ENCODE results near the gene TMEM178B.
"Not testable (repeated sequence)": the region's sequence is repeated elsewhere in the genome, so short reads cannot be mapped to it uniquely, and the experiment has no call there.

TMEM178B gene

GRCh38 chr7:141157138-141157765 is 83.4 kb downstream of the TMEM178B start:
- no peaks in the 10 kb centered on the region for H3K4me1 ChIP-seq (ENCODE audit: control insufficient read depth, insufficient read depth, low read length)
- no peak overlapping the region for H3K27ac ChIP-seq (ENCODE audit: low read length)
- H3K9me3 ChIP-seq (ENCODE audit: control insufficient read depth, insufficient read depth, low read length), result no peaks in the 10 kb centered on the region
- DNase-seq (ENCODE audit: low read depth, low spot score), result no peak
- no CpG with 5 or more reads among the region's 16 CpGs for WGBS (ENCODE audit: insufficient coverage, insufficient read length)
- H3K27me3 ChIP-seq (ENCODE audit: control insufficient read depth, insufficient read depth, low read length), result no peaks in the 10 kb centered on the region
- H3K4me3 ChIP-seq (ENCODE audit: low read length), result no peak overlapping the region
- H3K36me3 ChIP-seq (ENCODE audit: control insufficient read depth, insufficient read depth, low read length), result no peaks in the 10 kb centered on the region

DNA sequence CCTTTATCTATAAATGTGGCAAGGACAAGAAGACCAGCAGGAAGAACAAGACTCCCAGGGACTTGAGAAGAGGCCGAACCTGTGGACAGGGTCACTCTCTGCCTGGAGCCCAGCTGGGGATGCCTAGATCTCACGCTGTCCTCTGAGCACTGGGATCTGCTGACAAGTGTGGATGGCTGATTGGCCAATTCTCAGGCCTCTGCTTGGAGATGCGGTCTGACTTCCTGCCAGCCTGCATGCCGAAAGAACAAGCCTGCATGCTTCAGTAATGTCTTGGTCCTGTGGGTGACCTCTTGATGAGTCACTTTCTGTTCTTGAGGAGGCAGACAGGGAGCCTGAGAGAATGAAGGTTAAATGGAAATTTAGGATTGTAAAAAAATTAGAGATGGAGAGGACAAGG is 84.7 kb downstream of the TMEM178B start:
- no peak overlapping the region for H3K4me3 ChIP-seq (ENCODE audit: low read length)
- H3K36me3 ChIP-seq (ENCODE audit: control insufficient read depth, insufficient read depth, low read length), result no peaks in the 10 kb centered on the region
- no peaks in the 10 kb centered on the region for H3K4me1 ChIP-seq (ENCODE audit: control insufficient read depth, insufficient read depth, low read length)
- H3K9me3 ChIP-seq (ENCODE audit: control insufficient read depth, insufficient read depth, low read length), result no peaks in the 10 kb centered on the region
- no peaks in the 10 kb centered on the region for H3K27me3 ChIP-seq (ENCODE audit: control insufficient read depth, insufficient read depth, low read length)
- no peak for DNase-seq (ENCODE audit: low read depth, low spot score)
- H3K27ac ChIP-seq (ENCODE audit: low read length), result no peak overlapping the region
- no CpG with 5 or more reads among the region's 4 CpGs for WGBS (ENCODE audit: insufficient coverage, insufficient read length)

GRCh38 chr7:141160246-141160860 is 86.5 kb downstream of the TMEM178B start:
- no peak overlapping the region for H3K27ac ChIP-seq (ENCODE audit: low read length)
- H3K27me3 ChIP-seq (ENCODE audit: control insufficient read depth, insufficient read depth, low read length), result no peaks in the 10 kb centered on the region
- H3K4me1 ChIP-seq (ENCODE audit: control insufficient read depth, insufficient read depth, low read length), result no peaks in the 10 kb centered on the region
- DNase-seq (ENCODE audit: low read depth, low spot score), result no peak
- no peak overlapping the region for H3K4me3 ChIP-seq (ENCODE audit: low read length)
- no peaks in the 10 kb centered on the region for H3K36me3 ChIP-seq (ENCODE audit: control insufficient read depth, insufficient read depth, low read length)
- no peaks in the 10 kb centered on the region for H3K9me3 ChIP-seq (ENCODE audit: control insufficient read depth, insufficient read depth, low read length)
- WGBS (ENCODE audit: insufficient coverage, insufficient read length), result no CpG with 5 or more reads among the region's 7 CpGs

GRCh38 chr7:141161550-141162535 is 88.0 kb downstream of the TMEM178B start:
- no CpG with 5 or more reads among the region's 14 CpGs for WGBS (ENCODE audit: insufficient coverage, insufficient read length)

DNA sequence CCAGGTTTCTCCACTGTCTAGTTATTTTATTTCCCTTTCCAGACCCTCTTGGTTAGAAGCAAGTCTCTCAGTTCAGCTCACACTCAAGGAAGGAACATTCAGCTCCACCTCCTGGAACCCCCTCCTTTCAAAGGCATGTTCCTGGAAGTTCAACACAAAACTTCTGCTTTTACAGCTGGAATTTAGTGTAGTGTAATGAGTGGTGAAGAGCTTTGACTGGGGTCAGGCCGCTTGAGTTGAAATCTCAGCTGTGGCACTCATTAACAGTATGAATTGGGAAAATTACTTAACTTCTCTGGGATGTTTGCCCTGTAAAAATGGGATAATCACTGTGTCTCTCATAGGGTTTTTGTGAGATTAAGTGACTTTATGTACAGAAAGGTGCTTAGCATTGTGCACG is 91.7 kb downstream of the TMEM178B start:
- no peaks in the 10 kb centered on the region for H3K27me3 ChIP-seq (ENCODE audit: control insufficient read depth, insufficient read depth, low read length)
- no peaks in the 10 kb centered on the region for H3K4me1 ChIP-seq (ENCODE audit: control insufficient read depth, insufficient read depth, low read length)
- H3K4me3 ChIP-seq (ENCODE audit: low read length), result no peak overlapping the region
- no peak overlapping the region for H3K27ac ChIP-seq (ENCODE audit: low read length)
- DNase-seq (ENCODE audit: low read depth, low spot score), result no peak
- no peaks in the 10 kb centered on the region for H3K36me3 ChIP-seq (ENCODE audit: control insufficient read depth, insufficient read depth, low read length)
- WGBS (ENCODE audit: insufficient coverage, insufficient read length), result no CpG with 5 or more reads among the region's 2 CpGs
- H3K9me3 ChIP-seq (ENCODE audit: control insufficient read depth, insufficient read depth, low read length), result no peaks in the 10 kb centered on the region

More at GRCh38 chr7:141161550-141162535, 88.0 kb downstream of the TMEM178B start:
- H3K4me1 ChIP-seq (ENCODE audit: control insufficient read depth, insufficient read depth, low read length), result no peaks in the 10 kb centered on the region
- no peaks in the 10 kb centered on the region for H3K27me3 ChIP-seq (ENCODE audit: control insufficient read depth, insufficient read depth, low read length)
- no peaks in the 10 kb centered on the region for H3K36me3 ChIP-seq (ENCODE audit: control insufficient read depth, insufficient read depth, low read length)
- no peak overlapping the region for H3K27ac ChIP-seq (ENCODE audit: low read length)
- no peak for DNase-seq (ENCODE audit: low read depth, low spot score)
- H3K4me3 ChIP-seq (ENCODE audit: low read length), result no peak overlapping the region
- H3K9me3 ChIP-seq (ENCODE audit: control insufficient read depth, insufficient read depth, low read length), result no peaks in the 10 kb centered on the region

DNA sequence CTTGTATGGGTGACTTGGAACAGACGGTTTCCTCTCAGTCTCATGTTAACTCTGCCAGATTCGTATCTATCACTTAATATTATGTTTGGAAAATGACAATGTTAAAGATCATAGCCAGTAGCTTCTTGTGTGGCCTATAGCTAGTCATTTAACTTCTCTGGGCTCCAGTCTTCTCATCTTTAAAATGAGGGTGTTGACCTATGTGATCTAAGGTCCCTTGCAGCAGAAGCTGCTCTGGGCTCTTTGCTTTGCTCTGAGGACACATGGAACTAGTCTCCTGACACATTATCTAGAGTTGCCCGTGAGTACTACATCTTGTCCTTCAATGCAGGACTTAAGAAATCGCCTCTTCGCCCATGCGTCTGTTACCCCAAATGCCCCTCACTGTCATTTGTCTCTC is 93.1 kb downstream of the TMEM178B start:
- Histone ChIP-seq H3K36me3 (ENCODE audit: control insufficient read depth, insufficient read depth, low read length) (no peaks in the 10 kb centered on the region), H3K27me3 (ENCODE audit: control insufficient read depth, insufficient read depth, low read length) (no peaks in the 10 kb centered on the region), H3K27ac (ENCODE audit: low read length) (no peak overlapping the region), H3K9me3 (ENCODE audit: control insufficient read depth, insufficient read depth, low read length) (no peaks in the 10 kb centered on the region), H3K4me3 (ENCODE audit: low read length) (no peak overlapping the region), H3K4me1 (ENCODE audit: control insufficient read depth, insufficient read depth, low read length) (no peaks in the 10 kb centered on the region)
- no peak for DNase-seq (ENCODE audit: low read depth, low spot score)
- no CpG with 5 or more reads among the region's 6 CpGs for WGBS (ENCODE audit: insufficient coverage, insufficient read length)

GRCh38 chr7:141167381-141167964 is 93.6 kb downstream of the TMEM178B start:
- Histone ChIP-seq H3K27ac (ENCODE audit: low read length) (no peak overlapping the region), H3K4me1 (ENCODE audit: control insufficient read depth, insufficient read depth, low read length) (no peaks in the 10 kb centered on the region), H3K36me3 (ENCODE audit: control insufficient read depth, insufficient read depth, low read length) (no peaks in the 10 kb centered on the region), H3K4me3 (ENCODE audit: low read length) (no peak overlapping the region), H3K9me3 (ENCODE audit: control insufficient read depth, insufficient read depth, low read length) (no peaks in the 10 kb centered on the region), H3K27me3 (ENCODE audit: control insufficient read depth, insufficient read depth, low read length) (no peaks in the 10 kb centered on the region)
- no peak for DNase-seq (ENCODE audit: low read depth, low spot score)
- WGBS (ENCODE audit: insufficient coverage, insufficient read length), result no CpG with 5 or more reads among the region's 11 CpGs

GRCh38 chr7:141169157-141169556 is 95.3 kb downstream of the TMEM178B start:
- not testable (repeated sequence) for DNase-seq (ENCODE audit: low read depth, low spot score); H3K9me3 ChIP-seq (ENCODE audit: control insufficient read depth, insufficient read depth, low read length); H3K27me3 ChIP-seq (ENCODE audit: control insufficient read depth, insufficient read depth, low read length); H3K4me1 ChIP-seq (ENCODE audit: control insufficient read depth, insufficient read depth, low read length); H3K4me3 ChIP-seq (ENCODE audit: low read length); H3K36me3 ChIP-seq (ENCODE audit: control insufficient read depth, insufficient read depth, low read length); H3K27ac ChIP-seq (ENCODE audit: low read length)
- no CpG with 5 or more reads among the region's 2 CpGs for WGBS (ENCODE audit: insufficient coverage, insufficient read length)

DNA sequence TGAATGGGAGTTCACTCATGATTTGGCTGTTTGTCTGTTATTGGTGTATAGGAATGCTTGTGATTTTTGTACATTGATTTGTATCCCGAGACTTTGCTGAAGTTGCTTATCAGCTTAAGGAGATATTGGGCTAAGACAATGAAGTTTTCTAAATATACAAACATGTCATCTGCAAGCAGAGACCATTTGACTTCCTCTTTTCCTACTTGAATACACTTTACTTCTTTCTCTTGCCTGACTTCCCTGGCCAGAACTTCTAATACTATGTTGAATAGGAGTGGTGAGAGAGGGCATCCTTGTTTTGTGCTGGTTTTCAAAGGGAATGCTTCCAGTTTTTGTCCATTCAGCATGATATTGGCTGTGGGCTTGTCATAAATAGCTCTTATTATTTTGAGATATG is 101.9 kb downstream of the TMEM178B start:
- H3K4me3 ChIP-seq (ENCODE audit: low read length); H3K9me3 ChIP-seq (ENCODE audit: control insufficient read depth, insufficient read depth, low read length); H3K4me1 ChIP-seq (ENCODE audit: control insufficient read depth, insufficient read depth, low read length); DNase-seq (ENCODE audit: low read depth, low spot score); H3K27me3 ChIP-seq (ENCODE audit: control insufficient read depth, insufficient read depth, low read length); H3K27ac ChIP-seq (ENCODE audit: low read length); H3K36me3 ChIP-seq (ENCODE audit: control insufficient read depth, insufficient read depth, low read length): not testable (repeated sequence)
- no CpG with 5 or more reads among the region's 1 CpG for WGBS (ENCODE audit: insufficient coverage, insufficient read length)

DNA sequence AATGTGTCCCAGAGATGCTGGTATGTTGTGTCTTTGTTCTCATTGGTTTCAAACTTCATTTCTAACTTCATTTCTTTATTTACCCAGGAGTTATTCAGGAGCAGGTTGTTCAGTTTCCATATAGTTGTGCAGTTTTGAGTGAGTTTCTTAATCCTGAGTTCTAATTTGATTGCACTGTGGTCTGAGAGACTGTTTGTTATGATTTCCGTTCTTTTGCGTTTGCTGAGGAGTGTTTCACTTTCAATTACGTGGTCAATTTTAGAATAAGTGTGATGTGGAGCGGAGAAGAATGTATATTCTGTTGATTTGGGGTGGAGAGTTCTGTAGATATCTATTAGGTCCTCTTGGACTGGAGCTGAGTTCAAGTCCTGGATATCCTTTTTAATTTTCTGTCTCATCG is 103.3 kb downstream of the TMEM178B start:
- H3K9me3 ChIP-seq (ENCODE audit: control insufficient read depth, insufficient read depth, low read length); H3K4me1 ChIP-seq (ENCODE audit: control insufficient read depth, insufficient read depth, low read length); DNase-seq (ENCODE audit: low read depth, low spot score); H3K36me3 ChIP-seq (ENCODE audit: control insufficient read depth, insufficient read depth, low read length); H3K4me3 ChIP-seq (ENCODE audit: low read length); H3K27ac ChIP-seq (ENCODE audit: low read length); H3K27me3 ChIP-seq (ENCODE audit: control insufficient read depth, insufficient read depth, low read length): not testable (repeated sequence)
- WGBS (ENCODE audit: insufficient coverage, insufficient read length), result no CpG with 5 or more reads among the region's 5 CpGs
